Astrocyte of the spinal cord (primary cell): ENCODE data around the gene PTPN14.

Source experiments
- DNase-seq: peaks from one replicate; pipeline ENCODE4 v3.0.0; 2011; ENCODE audit warnings: low read depth, low spot score
- H3K4me3 ChIP-seq: 2 replicates; pipeline ENCODE4 v1.5.1; 2011; ENCODE audit warnings: low read depth, mild to moderate bottlenecking, low read length, moderate library complexity
- in situ Hi-C: cut with HindIII; loops from 2 replicates; pipeline ENCODE4 v1.10.0; 2017; ENCODE audit warnings: low sequenced_read_pairs
- TF ChIP-seq, protein P1 (sequence below): IDR thresholded peaks from 2 replicates; pipeline ENCODE4 v1.5.1; 2012; ENCODE audit warnings: low read depth, mild to moderate bottlenecking, low read length, inconsistent platforms

Gene PTPN14

DNA sequence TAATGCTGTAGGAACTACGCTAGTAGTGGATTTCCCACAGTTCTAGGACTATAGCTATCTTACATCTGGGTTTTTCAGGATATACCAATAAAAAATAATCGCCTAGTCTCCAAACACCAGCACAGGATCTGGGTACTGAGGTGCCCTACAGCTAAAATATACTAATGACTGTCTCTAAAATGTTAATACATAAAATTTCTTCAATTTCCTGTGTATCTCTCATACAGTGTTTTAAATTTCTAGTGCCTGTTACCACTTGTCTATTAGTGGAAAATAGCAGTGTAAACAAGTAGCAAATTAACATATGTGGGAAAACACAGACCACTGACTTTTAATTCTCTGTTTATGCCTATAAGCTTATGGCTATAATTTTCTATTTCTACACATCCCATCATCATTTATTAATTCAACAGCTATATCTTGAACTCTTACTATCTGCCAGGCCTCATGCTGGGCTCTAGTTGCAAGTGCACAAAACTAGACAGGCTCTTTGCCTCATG lies 16.1 kb upstream of the PTPN14 start:
- in situ Hi-C loops, result no loop called here
- H3K4me3 ChIP-seq, result no peak overlapping the region
- TF ChIP-seq, protein P1, sequence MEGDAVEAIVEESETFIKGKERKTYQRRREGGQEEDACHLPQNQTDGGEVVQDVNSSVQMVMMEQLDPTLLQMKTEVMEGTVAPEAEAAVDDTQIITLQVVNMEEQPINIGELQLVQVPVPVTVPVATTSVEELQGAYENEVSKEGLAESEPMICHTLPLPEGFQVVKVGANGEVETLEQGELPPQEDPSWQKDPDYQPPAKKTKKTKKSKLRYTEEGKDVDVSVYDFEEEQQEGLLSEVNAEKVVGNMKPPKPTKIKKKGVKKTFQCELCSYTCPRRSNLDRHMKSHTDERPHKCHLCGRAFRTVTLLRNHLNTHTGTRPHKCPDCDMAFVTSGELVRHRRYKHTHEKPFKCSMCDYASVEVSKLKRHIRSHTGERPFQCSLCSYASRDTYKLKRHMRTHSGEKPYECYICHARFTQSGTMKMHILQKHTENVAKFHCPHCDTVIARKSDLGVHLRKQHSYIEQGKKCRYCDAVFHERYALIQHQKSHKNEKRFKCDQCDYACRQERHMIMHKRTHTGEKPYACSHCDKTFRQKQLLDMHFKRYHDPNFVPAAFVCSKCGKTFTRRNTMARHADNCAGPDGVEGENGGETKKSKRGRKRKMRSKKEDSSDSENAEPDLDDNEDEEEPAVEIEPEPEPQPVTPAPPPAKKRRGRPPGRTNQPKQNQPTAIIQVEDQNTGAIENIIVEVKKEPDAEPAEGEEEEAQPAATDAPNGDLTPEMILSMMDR, result no peak
- no peak for DNase-seq

DNA sequence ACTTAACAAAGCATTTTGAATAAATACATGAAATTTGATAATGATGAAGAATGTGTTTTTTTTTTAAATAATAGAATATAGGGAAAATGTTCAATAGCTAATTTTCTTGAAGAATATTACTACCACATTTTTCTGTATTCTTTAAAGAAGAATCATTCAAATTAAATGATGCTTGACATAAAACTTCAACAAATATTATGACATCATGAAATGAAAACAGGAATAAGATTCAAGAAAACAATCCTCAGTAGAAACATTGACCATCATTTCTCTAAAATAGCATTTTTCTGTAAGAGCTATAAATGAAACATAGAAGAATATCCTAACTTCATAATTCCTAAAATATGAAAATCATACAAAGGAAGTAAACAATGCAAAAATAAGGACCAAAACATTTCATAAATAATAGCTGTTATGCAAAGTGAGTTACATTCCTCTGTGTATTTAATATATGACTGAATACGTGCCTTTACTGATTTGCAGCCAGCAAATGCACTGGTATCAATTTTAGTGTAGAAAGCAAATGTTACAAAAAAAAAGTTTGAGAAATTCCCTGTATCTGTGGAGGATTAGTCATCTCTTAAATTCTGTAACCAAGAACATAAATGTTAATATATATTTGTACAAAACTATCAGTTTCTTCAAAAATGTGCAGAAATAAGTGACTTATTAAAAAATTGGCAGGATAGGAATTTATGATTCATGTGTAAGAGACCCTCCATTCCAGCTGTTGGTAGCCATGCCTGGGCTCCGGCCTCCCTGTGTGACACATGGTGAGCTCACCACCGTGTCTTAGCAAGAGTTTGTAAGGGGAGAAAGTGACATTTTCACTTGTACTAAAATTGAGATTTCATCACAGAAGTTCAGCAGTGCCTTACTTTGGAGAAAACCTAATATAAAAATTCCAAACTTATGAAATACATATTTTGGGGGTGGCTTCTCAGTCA lies 15.0 kb upstream of the PTPN14 start:
- H3K4me3 ChIP-seq, result no peak overlapping the region
- TF ChIP-seq, protein P1, result no peak
- in situ Hi-C loops, result no loop called here
- DNase-seq, result peak; percentile 76

DNA sequence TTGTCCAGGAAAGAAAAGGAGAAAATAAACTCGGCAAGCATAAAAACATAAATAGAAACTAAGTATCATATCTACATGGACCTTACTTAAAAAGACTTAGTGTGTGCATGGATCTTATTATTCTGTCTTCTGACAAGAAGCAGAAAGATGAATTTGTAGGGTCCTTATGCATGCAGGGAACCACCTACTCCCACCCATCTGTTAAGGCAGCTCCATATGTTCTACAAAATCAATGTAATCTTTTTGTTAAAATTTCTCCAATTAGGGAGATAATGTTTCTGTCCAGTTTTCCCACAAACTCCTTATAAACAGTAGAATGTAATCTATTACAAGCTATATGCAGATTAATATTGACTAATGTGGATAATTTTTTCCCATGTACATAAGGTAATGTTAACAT lies 13.9 kb upstream of the PTPN14 start:
- DNase-seq, result no peak
- in situ Hi-C loops, result no loop called here
- TF ChIP-seq, protein P1, result no peak
- no peak overlapping the region for H3K4me3 ChIP-seq

DNA sequence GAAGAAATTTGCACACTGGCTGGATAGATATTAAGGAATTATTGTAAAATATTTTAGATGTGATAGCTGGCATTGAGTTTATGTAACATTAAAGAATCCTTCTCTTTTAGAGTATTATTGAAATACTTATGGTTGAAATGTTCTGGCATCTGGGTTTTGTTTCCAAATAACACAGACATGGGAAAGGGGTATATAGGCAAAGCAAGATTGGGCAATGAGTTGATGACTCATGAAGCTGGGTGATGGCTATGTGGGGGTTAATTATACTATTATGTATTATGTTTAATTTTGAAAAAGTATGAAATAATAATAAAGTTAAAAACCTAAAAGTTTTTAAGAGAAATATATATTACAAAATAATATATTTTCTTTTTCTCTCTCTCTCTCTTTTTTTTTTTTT lies 12.5 kb upstream of the PTPN14 start:
- no peak overlapping the region for H3K4me3 ChIP-seq
- in situ Hi-C loops, result no loop called here
- TF ChIP-seq, protein P1, result no peak
- DNase-seq, result no peak

DNA sequence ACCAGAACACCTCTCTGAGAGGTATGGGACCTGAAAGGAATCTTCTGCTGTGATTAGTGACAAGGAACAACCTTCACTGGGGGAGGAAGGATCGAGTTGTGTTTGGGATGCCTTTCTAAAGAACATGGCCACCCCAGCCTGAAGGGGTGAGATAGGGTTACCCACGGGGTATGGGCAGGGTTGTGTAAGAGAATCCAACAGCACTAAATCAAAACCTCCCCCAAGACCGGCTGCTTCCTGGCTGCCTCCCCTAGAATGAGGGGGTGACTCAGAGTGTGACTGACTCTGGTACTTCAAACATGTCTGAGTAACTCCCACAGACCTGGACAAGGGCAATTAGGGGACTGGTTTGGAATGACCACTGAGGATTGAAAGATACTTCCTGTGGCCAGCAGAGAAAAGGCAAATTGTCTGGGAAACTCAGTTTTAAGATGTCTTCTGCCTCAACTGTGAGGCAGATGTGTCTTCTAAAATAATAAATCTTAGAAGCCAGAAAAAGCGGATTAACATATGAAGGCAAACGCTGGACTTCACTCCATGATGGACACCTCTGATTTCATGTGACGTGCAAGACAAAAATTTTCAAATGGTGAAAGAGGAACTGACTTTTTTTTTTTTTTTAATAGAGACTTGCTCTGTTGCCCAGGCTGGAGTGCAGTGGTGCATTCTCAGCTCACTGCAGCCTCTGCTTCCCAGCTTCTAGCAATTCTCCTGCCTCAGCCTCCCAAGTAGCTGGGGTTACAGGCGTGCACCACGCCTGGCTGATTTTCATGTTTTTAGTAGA lies 6.7 kb upstream of the PTPN14 start:
- TF ChIP-seq, protein P1, result no peak
- in situ Hi-C loops, result no loop called here
- peak; percentile 83 for DNase-seq
- no peak overlapping the region for H3K4me3 ChIP-seq

DNA sequence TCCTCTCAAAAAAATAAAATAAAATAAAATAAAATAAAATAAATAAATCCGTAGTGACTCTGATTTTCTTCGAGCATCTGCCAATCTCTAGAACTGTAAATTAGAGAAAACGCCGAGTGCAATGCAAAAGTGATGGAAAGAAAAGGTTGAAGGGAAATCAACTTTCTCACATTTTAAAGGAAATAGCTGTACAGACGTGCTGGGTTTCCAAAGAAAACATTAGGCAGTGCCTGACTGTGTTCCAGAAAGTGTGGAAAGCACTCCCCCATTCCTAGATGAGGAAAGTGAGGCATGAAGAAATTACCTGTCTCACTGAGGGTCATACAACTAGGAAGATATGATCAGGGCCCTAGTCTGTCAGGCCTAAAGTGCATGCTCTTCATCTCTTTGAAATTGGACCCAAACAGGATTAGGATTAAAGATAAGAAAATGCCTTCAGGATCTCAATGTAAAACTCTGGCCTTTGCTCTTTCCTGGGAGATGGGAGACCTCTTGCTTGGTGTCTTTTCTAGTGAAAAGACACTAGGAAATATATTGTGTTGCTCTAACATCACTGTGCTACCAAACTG lies 1.8 kb upstream of the PTPN14 start:
- no peak for DNase-seq
- in situ Hi-C loops, result no loop called here
- TF ChIP-seq, protein P1, result no peak
- no peak overlapping the region for H3K4me3 ChIP-seq
